HG03196 (cell line): ENCODE results near the gene EPHB6.

Source experiments
- ATAC-seq: cut with Tn5 transposase; IDR thresholded peaks from one replicate; pipeline ENCODE4 v1.9.1; 2021; ENCODE audit not compliant: unreplicated experiment

The EPHB6 gene

DNA sequence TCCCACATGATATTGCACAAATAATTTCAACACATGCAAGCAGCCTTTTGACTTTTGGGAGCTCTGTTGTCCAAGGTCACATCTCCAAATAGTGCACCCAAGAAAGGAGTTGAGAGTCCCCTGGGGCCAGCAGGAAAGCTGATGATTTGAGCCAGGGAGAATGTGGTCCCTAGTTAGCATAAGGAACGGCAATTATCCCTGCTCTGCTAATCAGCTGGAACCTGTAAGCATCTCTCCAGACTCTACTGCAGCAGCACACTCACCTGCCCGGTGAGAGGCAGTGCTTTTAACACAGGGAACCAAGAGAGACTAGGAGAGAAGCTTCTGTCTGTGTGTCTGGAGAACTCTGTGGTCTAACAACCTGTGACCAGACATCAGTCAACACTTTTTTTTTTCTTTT is 61.6 kb downstream of the EPHB6 start:
- ATAC-seq: no peak

DNA sequence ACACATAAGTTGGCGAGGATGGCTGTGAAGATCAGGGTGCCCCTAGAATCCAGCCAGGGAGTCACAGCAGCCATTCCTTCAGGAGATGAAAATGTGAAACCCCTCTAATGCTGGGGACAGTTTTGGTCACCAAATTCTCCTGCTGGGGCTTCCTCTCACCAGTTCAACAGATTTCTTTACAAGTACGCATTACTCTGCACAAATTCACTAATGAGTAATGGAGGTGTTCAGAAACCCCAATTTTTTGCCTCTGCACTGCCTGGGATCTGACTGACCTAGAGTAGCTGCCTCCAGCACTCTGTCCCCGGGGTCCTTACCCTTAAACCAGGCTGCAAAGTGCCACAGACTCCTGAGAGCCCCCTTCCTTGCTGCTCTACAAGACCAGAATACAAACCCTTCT is 62.6 kb downstream of the EPHB6 start:
- no peak for ATAC-seq

DNA sequence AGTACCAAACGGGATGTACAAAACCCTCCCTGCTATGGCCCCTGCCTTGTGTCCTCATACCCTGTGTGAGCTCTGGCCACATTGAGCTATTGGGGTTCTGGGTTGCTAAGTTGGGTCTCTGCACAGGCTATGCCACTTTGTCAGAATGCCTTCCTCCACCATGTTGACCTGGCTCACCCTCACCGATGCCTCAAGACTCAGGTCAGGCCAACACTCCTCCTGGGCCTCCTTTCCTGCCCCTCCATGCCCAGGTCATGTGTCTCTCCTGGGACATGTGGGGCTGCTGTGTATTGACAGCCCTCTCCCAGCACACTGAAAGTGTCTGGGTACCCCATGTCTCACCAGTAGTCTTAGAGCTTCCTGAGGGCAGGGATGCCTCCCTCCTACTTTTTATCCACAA is 64.0 kb downstream of the EPHB6 start:
- no peak for ATAC-seq

DNA sequence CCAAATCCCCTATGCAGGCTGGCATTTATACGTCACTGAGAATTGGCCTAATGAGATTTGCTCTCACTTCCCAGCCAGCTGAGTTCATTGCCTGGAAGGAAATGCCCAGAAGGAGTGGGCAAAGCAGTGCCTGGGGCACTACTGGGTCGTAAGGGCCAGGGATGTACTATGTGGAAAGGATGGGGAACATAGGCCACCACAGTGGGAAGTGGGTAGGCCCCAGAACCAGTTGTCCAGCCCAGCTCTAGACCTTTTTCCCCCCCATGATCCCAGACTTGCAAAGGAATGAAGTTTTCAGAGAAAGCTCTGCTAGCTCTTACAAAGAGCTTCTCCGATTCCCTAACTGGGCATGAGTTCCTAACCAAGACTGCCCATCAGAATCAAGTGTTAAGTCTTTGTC is 64.8 kb downstream of the EPHB6 start:
- ATAC-seq: no peak
